Neural progenitor cell (in vitro differentiated cells): ENCODE data around the gene ABCC1.

ENCODE experiments used
- CTCF ChIP-seq: fragments of 200-600 bp; sonication (generic); IDR thresholded peaks from 2 replicates; pipeline ENCODE4 v1.5.1; 2017; ENCODE audit warnings: antibody characterized with exemption, mild to moderate bottlenecking
- EZH2phosphoT487 ChIP-seq: fragments of 200-600 bp; sonication (generic); IDR thresholded peaks from 2 replicates; pipeline ENCODE4 v1.6.1; 2017; ENCODE audit warnings: antibody characterized with exemption

- TF ChIP-seq CTCF: no peak
- no peak for TF ChIP-seq EZH2phosphoT487
Observed at GRCh38 chr16:16154281-16154951, 205.0 kb downstream of the ABCC1 start.
